HG02884 (cell line): ENCODE measurements around the gene UMAD1.
"Not testable (repeated sequence)": the region's sequence is repeated elsewhere in the genome, so short reads cannot be mapped to it uniquely, and the experiment has no call there.

ENCODE experiments used
- ATAC-seq: cut with Tn5 transposase; IDR thresholded peaks from one replicate; pipeline ENCODE4 v1.9.1; 2021; ENCODE audit warnings: mild to moderate bottlenecking, moderate library complexity; ENCODE audit not compliant: unreplicated experiment

The UMAD1 gene

GRCh38 chr7:7793249-7793648, 152.7 kb downstream of the UMAD1 start:
- no peak for ATAC-seq

- ATAC-seq: no peak
These were observed 153.4 kb downstream of the UMAD1 start for GRCh38 chr7:7793921-7794320.

- no peak for ATAC-seq
These were observed 154.7 kb downstream of the UMAD1 start for GRCh38 chr7:7795203-7795602.

GRCh38 chr7:7795630-7796121, 155.1 kb downstream of the UMAD1 start:
- no peak for ATAC-seq

GRCh38 chr7:7798510-7798909, 158.0 kb downstream of the UMAD1 start:
- ATAC-seq: no peak

- no peak for ATAC-seq
These were observed 158.6 kb downstream of the UMAD1 start for GRCh38 chr7:7799138-7799537.

- ATAC-seq: no peak
These were observed 162.0 kb downstream of the UMAD1 start for GRCh38 chr7:7802531-7802930.

GRCh38 chr7:7803715-7804178, 163.2 kb downstream of the UMAD1 start:
- no peak for ATAC-seq

GRCh38 chr7:7804822-7805221, 164.3 kb downstream of the UMAD1 start:
- ATAC-seq: not testable (repeated sequence)

- no peak for ATAC-seq
These were observed 165.1 kb downstream of the UMAD1 start for GRCh38 chr7:7805511-7806153.

- no peak for ATAC-seq
These were observed 167.6 kb downstream of the UMAD1 start for GRCh38 chr7:7808156-7808555.

GRCh38 chr7:7808626-7809025, 168.1 kb downstream of the UMAD1 start:
- ATAC-seq: no peak

GRCh38 chr7:7810380-7810779, 169.8 kb downstream of the UMAD1 start:
- ATAC-seq: no peak

- ATAC-seq: no peak
These were observed 170.3 kb downstream of the UMAD1 start for GRCh38 chr7:7810826-7811225.

- no peak for ATAC-seq
These were observed 171.6 kb downstream of the UMAD1 start for GRCh38 chr7:7812112-7812511.

- ATAC-seq: no peak
These were observed 174.8 kb downstream of the UMAD1 start for GRCh38 chr7:7815395-7815794.

- peak; percentile 46 for ATAC-seq
These were observed 175.5 kb downstream of the UMAD1 start for GRCh38 chr7:7816084-7816483.

GRCh38 chr7:7816816-7817536, 176.4 kb downstream of the UMAD1 start:
- no peak for ATAC-seq

- ATAC-seq: no peak
These were observed 177.2 kb downstream of the UMAD1 start for GRCh38 chr7:7817748-7818147.

- ATAC-seq: not testable (repeated sequence)
These were observed 177.6 kb downstream of the UMAD1 start for GRCh38 chr7:7818179-7818578.

GRCh38 chr7:7819442-7820247, 179.1 kb downstream of the UMAD1 start:
- ATAC-seq: peak; percentile 40
